Cerebellar nuclear complex (tissue), 1 donor: ENCODE data around the gene PLB1.

Source experiments
- DNase-seq, 2 experiments: peaks; one replicate each; lab custom pipeline; 2025; lab: John Stamatoyannopoulos, UW

The PLB1 gene

DNA sequence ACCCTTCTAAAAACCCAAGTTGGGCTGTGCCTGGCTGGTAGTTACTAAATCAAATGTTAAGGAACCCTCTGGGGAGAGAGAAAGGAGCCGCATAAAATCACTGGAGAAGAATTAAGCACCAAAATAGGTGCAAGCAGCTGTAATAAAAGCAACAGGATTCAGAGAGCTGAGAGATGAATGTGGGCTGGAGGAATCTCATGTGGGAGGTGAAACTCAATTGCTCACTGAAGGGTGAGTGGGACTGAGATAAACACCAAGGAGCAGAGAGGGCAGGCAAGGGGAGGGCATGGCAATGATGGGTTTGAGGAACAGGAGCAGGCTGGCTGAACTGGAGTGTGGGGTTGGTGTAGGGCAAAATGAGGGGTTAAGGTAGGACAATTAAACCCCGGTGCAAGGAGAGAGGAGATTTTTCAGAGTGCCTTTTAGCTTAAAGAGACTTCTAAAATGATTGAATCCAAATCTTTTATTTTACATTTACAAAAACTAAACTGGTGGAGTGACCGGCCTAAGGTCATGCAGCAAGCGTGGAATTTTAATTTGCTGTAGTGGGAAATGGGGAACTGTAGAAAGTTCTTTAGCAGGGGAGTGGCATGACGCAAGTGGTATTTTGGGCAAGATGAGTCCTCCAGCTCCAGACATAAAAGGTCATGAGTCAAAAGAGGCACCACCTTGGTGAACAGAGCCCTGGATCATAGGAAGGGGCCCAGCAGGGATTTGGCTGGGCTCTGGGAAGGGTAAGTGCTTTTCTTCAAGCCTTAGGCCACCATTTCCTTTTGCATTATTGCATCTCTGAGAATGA, 10.5 kb downstream of the PLB1 start:
- no peak for DNase-seq

DNA sequence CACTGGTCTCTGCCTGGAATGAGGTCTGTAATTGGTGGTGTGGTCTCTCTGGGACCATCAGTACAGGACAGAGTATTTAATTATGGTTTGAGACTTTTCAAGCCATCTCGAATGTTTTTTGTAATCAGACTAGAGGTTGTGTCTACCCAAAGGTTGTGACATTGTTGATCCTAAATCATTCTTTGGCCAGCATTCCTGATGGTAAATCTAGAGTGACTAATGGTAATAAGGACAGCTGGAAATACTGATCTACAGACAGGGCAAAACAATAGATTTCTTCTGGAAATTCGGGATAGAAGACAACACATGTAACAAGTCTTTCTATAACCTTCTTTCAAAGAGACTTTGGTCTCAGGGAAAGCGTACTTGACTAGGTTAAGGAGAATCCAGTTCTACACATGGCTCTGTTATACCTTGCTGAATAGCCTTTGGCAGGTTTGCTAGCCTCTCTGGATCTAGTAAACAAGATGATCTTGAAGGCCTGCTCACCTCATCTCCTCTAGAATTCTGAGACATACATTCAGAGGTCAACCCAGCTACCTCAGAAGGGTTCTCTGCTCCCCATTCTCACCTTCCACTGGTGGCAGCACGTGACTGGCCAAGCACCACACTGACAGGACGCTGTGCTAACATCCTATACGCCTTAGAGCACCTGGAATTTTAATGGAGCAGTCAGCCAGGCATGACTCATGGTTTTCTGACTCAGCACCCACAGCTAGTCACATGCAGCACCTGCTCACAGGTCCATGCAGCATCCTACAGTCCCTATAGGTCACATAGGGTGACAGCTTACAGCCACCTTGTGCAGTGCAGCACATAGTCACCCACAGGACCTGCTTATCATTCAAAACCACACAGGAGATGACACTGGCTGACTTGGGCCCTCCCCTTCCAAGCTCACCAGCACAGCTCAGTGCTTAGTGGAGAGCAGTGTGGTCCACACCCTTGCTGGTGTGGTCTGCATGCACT, 12.2 kb downstream of the PLB1 start:
- DNase-seq, result no peak

DNA sequence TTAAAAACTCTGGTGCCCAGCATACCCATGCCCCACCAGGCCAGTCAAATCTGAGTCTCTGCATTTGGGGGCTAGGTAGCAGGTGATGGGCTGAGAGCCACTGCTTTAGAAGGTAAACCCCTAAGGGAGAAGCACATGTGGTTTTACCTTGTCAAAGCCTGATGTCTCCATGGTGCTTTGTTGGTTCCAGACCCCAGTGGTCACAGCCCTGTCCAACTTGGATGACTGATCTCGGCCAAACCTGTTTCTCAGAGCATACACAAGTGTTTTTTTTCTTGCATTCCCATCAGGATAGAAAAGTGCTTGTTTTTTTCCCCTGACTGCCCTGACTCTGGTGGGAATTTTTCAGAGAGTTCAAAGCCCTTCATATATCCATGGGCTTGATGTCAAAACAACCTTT, 13.5 kb downstream of the PLB1 start:
- DNase-seq, result no peak

DNA sequence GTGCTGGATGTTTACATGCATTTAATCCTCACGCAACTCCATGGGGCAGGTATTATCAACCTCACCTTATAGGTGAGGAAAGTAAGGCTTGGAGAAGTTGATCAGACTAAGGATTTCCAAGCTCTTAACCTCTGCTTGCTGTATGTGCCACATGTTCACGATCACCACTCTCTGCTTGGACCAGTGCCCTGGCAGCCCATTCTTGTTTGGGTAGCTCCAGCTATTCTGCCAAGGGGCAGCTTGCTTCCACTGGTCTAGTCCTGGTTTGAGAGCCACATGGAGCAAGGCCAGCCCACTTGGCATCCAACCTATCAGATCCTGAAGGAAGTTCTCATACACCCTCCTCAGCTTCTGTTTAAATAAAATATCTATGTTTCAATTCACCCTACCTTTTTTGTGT, 14.3 kb downstream of the PLB1 start:
- no peak for DNase-seq

DNA sequence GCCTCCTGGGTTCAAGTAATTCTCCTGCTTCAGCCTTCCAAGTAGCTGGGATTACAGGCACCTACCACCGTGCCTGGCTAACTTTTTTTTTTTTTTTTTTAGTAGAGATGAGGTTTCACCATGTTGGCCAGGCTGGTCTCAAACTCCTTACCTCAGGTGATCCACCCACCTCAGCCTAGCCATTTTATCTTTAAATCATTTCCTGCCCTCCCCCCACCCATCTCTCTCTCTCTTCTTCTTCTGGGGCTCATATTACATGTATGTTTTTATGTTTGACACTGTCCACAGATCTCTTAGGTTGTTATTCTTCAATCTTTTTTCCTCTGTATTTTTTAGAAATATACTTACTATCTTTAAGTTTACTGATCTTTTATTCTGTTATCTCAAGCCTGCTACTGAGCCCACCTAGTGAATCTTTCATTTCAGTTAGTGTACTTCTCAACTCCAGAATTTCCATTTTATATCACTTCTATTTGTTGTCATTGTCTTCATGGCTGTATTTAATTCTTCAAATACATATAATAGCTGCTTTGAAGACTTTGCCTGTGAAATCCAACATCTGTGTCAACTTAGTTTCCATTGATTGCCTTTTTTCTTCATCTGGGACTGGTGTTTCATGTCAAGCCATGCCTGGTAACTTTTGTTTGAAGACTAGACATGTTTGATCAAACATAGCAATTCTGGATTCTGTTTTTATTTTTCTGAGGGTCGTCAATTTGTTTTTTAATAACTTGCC, 16.2 kb downstream of the PLB1 start:
- DNase-seq, result no peak

DNA sequence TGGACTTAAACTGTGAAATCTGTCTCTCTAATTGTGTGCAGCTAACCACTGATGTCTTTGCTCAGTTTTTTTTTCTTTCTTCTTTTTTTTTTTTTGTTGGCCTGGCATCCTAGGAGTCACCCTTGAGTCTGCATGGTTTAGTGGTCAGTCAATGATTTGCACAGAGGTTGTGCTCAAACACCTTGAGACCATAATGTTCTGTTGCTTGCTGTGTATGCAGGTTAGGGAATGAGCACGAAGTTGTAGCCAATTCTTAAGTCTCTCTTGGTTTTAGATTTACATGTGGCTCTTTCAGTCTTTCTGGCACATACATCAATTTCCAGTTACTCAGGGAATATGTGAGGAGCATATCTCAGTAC, 16.7 kb downstream of the PLB1 start:
- no peak for DNase-seq

DNA sequence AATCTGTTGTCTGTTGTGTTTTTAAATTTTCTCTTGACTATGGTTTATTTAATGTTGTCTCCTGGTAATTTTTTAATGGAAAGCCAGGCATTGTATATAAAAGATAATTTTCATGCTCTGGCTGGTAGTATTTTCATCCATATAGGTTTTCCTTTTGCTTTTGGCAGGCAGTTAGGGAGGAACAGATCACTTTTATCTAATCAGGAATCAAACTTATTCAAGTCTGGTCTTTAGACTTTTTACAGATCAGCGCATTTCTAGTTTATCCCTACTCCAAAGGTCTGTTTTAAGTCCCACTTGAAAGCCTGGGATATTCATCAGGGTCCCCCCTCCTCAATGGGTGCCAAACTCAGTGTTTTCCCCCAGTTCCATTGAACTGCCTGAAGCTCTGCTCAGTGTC, 17.2 kb downstream of the PLB1 start:
- DNase-seq, result no peak

DNA sequence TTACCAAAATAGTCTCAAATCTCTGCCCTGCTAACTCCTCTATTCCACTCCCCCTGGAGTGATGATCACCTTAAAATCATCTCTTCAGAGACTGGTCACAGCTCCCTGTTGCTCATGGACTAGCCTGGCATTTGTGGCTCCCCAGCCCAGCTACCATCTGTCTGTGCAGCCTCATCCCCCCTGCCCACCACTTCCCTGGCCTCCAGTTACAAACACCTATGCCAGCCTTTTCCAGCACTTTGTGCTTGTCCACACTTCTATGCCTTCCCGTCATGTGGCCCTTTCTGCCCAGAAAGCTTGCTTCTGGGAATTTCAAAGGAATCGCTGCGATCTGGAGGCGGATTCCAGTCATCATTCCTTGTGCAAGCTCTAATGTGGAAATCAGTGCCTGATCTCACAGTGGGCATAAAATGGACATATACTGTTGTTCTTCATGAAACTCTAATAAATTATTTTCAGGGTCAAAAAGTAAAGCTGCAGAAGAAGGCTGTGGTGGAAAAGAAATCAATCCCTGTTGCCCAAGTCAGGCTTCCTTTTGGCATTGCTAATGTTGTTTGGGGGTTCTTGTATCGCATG, 19.4 kb downstream of the PLB1 start:
- no peak for DNase-seq

DNA sequence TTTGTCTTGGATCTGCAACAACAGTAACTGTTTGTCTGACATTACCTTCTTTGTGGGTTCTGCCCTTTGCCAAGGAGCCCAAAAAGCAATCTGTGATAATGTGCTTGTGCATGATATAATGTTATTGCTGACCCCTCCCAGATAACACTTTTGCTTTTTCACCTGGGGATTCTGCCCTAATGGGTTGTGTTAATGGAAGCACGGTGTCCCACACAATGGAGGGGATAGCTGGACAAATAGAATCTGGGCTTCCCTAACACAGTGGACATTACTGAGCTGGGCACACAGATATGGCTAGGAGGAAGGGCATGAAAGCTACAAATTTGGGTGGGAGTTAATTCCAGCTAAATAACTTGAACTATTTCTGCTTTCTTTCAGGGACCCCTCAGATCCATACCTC, 20.6 kb downstream of the PLB1 start:
- DNase-seq, result no peak

DNA sequence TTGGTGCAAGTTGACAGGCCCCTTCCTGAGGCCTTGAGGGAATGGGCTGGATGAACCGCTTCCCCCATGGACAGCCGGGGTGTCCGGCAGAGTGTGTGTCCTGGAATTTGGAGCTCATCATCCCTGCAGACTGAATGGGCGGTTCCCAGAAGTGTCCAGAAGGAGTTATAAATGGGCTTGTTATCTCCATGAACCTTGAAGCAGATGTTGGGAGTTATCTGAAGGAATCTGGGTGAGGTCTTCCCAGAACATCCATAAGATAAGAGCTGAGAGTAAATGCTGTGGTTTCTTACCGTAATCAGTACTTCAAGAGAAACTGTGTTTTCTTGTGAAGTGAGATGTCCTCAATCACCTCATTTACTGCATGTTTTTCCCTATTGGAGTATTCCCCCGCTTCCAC, 21.1 kb downstream of the PLB1 start:
- no peak for DNase-seq

DNA sequence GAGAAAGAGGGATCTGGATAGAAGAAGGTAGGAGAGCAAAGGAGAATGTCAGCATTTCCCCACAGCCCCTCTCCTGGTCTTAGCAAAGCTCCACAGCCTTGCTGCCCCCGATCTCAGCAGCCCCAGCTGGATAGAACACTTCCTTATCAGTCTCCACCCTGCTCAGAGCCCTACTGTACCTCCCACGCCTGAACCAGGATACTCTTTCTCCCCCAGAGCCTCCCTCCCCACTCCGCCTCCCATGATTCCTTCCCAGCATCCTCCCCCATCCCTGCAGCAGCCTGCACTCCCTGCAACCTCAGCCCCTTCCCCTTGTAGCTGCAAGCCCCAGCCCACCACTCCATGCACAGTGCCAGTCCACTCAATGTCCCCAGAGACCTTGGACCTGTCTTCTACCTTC, 25.8 kb downstream of the PLB1 start:
- no peak for DNase-seq

DNA sequence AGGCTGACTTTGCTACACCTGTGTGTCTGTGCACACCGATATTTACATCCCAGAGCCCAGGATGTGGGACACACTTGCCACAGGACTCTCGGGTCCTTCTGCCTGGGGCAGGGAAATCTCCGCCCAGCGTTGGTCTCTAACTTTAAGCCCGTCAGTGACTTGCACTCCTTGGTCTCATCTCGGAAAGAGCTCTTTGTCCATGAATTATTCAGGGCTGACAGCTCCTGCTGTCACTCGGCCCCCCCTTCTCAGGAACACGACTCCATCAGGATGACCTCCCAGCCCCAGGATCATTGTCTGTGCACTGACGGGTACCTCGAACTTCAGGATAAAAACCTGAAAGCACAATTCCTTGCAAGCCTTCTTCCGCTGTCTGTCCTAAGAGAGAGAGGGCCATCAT, 26.6 kb downstream of the PLB1 start:
- no peak for DNase-seq

DNA sequence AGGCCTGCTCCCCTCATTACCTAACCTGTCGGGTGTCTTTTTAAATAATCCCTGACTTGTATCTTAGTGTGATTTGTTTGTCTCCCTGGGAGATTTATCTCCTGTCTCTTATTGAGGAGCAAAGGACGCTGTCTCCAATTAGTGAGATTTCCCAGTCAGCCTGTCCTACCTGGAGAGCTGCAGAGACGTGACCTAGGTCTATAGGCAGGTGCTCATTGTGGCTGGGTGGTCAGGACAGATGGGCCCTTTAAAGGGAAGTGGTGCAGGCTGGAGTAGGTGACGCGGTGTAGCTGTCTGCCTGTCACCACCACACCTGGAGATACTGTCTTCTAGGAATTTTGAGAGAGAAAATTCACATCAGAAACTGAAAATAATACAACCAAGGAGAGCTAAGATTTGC, 28.0 kb downstream of the PLB1 start:
- no peak for DNase-seq

DNA sequence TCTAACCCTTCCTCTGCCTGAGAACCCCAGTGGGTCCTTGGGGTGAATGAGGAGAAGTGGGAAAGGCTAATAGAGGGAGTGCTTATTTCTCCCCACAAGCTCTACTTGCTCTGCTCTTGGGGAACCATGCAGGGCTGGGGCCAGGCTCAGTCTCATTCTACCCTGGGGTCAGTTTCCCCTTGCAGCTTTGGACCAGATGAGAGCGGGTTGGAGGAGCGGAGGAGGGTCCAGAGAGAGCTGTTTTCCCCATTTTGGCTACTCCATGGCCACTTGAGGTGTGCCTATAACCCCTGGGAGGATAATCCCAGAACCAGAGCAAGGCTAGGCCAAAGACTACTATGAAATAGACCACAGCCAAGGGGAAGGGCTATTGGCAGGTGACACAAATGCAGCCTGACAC, 29.6 kb downstream of the PLB1 start:
- no peak for DNase-seq

DNA sequence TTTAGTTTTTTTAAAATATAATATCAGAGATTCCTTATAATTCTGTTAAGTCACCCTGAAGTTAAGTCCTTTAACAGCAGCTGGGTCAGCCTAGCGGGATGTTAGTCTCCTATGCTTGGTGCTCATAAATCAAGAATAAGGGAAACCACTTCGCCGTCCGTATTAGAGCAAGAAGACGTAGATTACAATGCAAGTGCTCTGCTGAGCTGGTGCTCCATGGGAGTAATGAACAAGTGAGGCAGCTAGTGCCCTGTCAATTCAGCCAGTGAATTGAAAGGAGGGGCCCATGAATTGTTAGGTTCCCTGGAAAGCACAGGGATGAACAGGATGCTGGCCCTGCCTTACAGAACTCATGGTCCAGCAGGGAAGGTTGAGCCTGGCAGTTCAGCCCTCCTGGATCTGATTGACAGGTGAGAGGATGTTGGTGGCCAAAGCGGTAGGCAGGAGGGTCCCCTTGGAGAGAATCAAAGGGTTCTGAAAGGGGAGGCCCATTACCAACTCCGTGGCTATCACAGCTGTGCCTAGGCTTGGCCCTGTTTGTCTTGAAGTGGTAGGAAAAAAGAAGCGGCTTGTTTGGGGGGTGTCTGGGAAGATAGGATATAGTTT, 30.8 kb downstream of the PLB1 start:
- no peak for DNase-seq

DNA sequence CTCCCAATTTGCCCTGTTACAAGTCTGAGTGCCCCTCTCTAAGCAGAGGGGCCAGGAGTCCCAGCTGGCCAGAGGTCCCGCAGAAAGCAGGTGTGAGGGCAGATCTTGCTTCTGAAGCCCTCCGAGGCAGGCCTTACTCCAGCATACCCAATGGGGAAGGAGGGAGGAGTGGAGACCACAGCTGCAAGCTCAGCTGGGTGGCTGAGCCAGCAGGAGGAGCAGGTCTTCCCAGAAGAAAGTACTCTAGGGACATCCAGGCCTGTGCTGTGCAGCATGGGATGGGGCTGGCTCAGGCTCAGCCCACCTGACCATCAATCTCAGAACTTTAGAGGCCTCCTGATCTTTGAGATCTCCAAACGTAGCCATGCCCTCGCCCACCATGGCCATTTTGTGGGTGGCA, 31.3 kb downstream of the PLB1 start:
- no peak for DNase-seq

DNA sequence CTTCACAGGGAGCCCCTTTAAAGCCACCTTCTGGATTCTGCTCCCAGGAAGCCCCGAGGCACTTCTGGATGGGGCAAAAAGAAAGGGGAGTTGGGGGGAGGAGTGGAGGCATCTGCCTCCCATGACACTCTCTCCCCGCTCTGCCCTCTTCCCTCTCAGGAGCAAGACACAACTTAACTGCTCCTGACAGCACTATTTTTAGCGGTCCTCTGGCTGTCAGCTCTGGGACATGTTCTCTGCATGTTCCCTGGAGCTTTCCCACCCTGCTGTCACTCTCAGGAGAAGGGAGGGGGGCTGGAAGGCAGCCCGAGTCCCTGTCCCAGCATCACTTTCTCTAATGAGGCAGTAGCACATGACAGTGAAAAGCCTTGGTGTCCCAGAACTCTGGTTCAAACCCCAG, 32.3 kb downstream of the PLB1 start:
- no peak for DNase-seq

DNA sequence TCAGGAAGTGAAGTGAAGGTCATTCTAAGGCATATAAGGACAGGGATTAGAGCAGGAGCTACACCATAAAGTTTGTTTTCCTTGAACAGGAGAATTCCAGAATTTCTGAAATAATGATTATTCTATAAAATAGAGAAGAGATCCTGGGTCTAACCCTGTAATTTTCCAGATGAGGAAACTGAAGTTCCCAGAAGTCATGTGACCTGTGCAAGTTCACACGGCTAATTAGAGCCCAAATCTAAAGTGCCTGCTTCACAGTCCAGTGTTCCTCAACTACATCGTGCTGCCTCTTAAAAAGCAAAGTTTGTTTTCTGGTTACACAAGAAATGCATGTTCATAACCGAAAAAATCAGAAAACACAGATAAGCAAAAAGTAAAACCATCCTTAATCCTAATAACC, 34.9 kb downstream of the PLB1 start:
- DNase-seq, result no peak

DNA sequence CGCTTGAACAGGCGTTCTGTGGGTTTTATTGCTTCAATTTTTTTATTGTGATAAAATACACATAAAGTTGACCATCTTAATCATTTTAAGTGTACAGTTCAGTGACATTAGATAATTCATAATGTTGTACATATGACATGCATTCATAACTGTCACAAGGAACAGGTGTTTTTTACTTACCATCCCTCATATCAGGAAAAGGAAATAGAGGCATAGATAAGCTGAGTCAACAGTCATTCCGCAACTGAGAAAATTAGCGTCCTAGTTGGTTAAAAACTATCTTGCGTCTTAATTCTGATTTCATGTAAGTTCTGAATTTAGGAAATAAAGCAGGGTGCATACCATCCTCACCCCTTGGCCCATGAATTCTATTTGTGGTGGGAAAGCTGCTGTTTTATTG, 36.5 kb downstream of the PLB1 start:
- DNase-seq, result no peak

DNA sequence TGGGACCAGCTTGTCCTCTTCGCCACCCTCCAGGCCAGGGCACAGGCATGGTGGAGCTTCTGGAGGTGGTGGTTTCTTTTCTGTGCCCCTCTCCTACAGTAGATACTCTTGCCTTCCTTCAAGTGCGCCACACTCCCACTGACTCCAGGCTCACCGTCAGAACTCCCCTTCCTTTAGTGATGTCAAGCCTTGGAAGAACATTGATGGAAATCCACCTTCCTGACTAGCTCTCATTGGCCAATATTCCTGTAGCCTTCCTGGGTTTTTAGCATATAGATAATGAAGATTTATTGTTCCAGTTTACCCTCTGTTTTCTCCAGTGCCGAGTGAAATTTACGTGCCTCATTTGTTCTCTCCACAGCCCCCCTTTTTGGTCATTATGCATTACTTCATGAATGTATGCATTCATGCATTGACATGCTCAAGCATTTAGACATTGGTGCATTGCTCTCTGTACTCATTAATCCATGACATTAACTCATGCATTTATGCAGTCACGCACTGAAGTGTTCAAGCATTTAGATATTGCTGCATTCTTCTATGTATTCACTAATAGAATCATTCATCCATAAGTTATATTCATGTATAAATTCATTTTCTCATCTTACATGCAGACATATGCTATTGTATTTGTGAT, 37.3 kb downstream of the PLB1 start:
- no peak for DNase-seq

DNA sequence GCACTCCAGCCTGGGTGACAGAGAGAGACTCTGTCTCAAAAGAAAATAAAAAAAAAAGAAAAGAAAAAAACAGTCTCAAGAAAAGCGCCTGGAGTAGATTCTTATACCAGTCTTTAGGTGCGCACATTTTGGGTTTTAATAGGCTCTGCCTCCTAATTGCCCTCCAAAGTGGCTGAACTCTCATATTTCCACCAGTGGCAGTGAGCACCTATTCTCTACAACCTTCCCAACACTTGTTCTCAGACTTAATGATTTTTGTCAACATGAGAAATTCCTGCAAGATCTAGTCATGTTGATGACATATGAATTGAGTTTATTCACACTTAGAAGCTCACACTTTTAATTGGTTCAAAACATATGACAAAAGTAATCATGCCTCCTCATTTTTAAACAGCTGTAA, 39.0 kb downstream of the PLB1 start:
- no peak for DNase-seq
